Panc1 (cell line): ENCODE measurements around the gene FAM9A. TPM values are rescaled to one million over a fixed set of nuclear protein-coding genes. Genes with fewer than 3 reads are reported as not detected.

Source experiments
- ATAC-seq: fragments of 200-7000 bp; cut with Tn5 transposase; 2 replicates; pipeline ENCODE4 v1.9.1; 2020; ENCODE audit warnings: mild to moderate bottlenecking, moderate library complexity
- BruUV-seq: library from RNA; stranded (reverse); fragments of 400-500 nt; replicated peaks from 2 replicates; lab custom pipeline; 2021; lab: Mats Ljungman, UMichigan
- CTCF ChIA-PET: fragments of 300-600 bp; sonication (Branson Sonifier 250); formaldehyde crosslinking; loops from one replicate; lab custom pipeline; 2022; ENCODE audit warnings: antibody characterized with exemption; lab: Charles Lee
- POLR2A ChIA-PET: fragments of 300-600 bp; sonication (Branson Sonifier 250); formaldehyde crosslinking; loops from one replicate; lab custom pipeline; 2022; ENCODE audit warnings: antibody characterized with exemption; lab: Charles Lee
- DNase-seq: peaks from one replicate; pipeline ENCODE4 v3.0.0-alpha.2; 2010; ENCODE audit warnings: low read depth, low spot score
- H3K27ac ChIP-seq: 2 replicates; pipeline ENCODE4 v1.5.1; 2011; ENCODE audit warnings: mild to moderate bottlenecking, low read length, inconsistent platforms
- H3K27me3 ChIP-seq: fragments of 200-500 bp; sonication (Bioruptor generic); 2 replicates; pipeline ENCODE4 v1.6.0; 2014; ENCODE audit warnings: low read length, inconsistent platforms; ENCODE audit not compliant: control insufficient read depth, insufficient read depth
- H3K36me3 ChIP-seq: fragments of 200-500 bp; sonication (Bioruptor generic); 2 replicates; pipeline ENCODE4 v1.5.1; 2014; ENCODE audit warnings: inconsistent platforms, mild to moderate bottlenecking, low read length, moderate library complexity; ENCODE audit not compliant: control insufficient read depth, insufficient read depth
- H3K4me1 ChIP-seq: 2 replicates; pipeline ENCODE4 v1.5.1; 2011; ENCODE audit warnings: inconsistent platforms, mild to moderate bottlenecking, low read length, moderate library complexity; ENCODE audit not compliant: control insufficient read depth, insufficient read depth
- H3K4me3 ChIP-seq, 2 experiments: 2 replicates each; pipeline ENCODE4 v1.5.1; 2011 to 2012; ENCODE audit warnings: low read depth in 2 of 2, low read length in 2 of 2, mild to moderate bottlenecking in 2 of 2, inconsistent platforms in 1 of 2, moderate library complexity in 1 of 2
- H3K9me3 ChIP-seq: fragments of 200-500 bp; sonication (Bioruptor generic); 2 replicates; pipeline ENCODE4 v1.5.1; 2014; ENCODE audit warnings: low read depth, mild to moderate bottlenecking, inconsistent platforms, low read length, moderate library complexity; ENCODE audit not compliant: control insufficient read depth, insufficient read depth
- POLR2AphosphoS5 ChIP-seq: IDR thresholded peaks from 2 replicates; pipeline ENCODE4 v1.6.1; 2012; ENCODE audit warnings: mild to moderate bottlenecking, low read depth, low read length, moderate library complexity
- SIN3A ChIP-seq: IDR thresholded peaks from 2 replicates; pipeline ENCODE4 v1.6.1; 2012; ENCODE audit warnings: low read depth, mild to moderate bottlenecking, low read length, moderate library complexity, borderline replicate concordance; ENCODE audit not compliant: insufficient read depth
- TCF7L2 ChIP-seq: IDR thresholded peaks from 2 replicates; pipeline ENCODE4 v1.6.1; 2011; ENCODE audit warnings: mild to moderate bottlenecking, low read depth, low read length, inconsistent platforms
- in situ Hi-C: cut with HindIII; loops from 2 replicates; pipeline ENCODE4 v1.10.0; 2016; ENCODE audit warnings: low sequenced_read_pairs, low pct_unique_long_range_greater_than_20kb
- intact Hi-C: fragments of 100-400 bp; cut with micrococcal nuclease; formaldehyde crosslinking; loops from one replicate; pipeline ENCODE4 v1.10.0; 2022; ENCODE audit not compliant: unreplicated experiment
- total RNA-seq: library from RNA; stranded (reverse); gene quantifications from one replicate; pipeline ENCODE4 v1.2.1, GENCODE V29; 2021; ENCODE audit not compliant: unreplicated experiment
- TF ChIP-seq, protein P1 (sequence below), 2 experiments: IDR thresholded peaks; 2 replicates each; pipeline ENCODE4 v1.6.1; 2011 to 2012; ENCODE audit warnings: low read depth in 2 of 2, control low read depth in 1 of 2, low read length in 1 of 2, mild to moderate bottlenecking in 1 of 2, moderate library complexity in 1 of 2; ENCODE audit not compliant: insufficient read depth in 1 of 2
- TF ChIP-seq, protein P2 (sequence below): fragments of 450-650 bp; IDR thresholded peaks from 2 replicates; pipeline ENCODE4 v1.5.1; 2017; ENCODE audit warnings: mild to moderate bottlenecking

FAM9A gene
- total RNA-seq, 1 experiment from 2014 or later: not detected

DNA sequence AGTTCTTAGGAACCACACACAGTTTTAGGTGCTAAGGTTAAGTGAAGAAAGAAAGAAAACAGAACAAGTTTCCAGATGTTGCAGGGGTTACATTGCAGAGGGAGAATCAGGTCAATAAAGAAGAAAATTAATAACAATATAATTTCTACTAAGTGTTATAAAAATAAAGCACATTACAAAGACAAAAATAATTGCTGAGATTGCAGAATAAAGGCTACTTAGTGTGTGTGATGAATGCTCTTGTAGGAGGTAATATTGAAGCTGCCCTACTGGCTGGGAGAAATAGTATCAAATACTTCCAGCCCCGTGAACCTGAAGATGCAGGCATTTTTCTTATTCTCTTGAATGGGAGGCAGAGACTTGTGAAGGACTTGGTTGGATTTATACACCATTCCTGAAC lies 33.2 kb upstream of the FAM9A start:
- CTCF ChIA-PET: no interaction called here
- Histone ChIP-seq H3K27ac (no peak overlapping the region), H3K4me1 (no peaks in the 10 kb centered on the region), H3K27me3 (no peaks in the 10 kb centered on the region), H3K36me3 (no peaks in the 10 kb centered on the region), H3K9me3 (no peaks in the 10 kb centered on the region), H3K4me3 (no peak overlapping the region)
- ATAC-seq (no peak), DNase-seq (no peak)
- in situ Hi-C loops: no loop called here
- POLR2A ChIA-PET: no interaction called here
- intact Hi-C loops: no loop called here
- no peak for TF ChIP-seq SIN3A
- TF ChIP-seq, protein P1, sequence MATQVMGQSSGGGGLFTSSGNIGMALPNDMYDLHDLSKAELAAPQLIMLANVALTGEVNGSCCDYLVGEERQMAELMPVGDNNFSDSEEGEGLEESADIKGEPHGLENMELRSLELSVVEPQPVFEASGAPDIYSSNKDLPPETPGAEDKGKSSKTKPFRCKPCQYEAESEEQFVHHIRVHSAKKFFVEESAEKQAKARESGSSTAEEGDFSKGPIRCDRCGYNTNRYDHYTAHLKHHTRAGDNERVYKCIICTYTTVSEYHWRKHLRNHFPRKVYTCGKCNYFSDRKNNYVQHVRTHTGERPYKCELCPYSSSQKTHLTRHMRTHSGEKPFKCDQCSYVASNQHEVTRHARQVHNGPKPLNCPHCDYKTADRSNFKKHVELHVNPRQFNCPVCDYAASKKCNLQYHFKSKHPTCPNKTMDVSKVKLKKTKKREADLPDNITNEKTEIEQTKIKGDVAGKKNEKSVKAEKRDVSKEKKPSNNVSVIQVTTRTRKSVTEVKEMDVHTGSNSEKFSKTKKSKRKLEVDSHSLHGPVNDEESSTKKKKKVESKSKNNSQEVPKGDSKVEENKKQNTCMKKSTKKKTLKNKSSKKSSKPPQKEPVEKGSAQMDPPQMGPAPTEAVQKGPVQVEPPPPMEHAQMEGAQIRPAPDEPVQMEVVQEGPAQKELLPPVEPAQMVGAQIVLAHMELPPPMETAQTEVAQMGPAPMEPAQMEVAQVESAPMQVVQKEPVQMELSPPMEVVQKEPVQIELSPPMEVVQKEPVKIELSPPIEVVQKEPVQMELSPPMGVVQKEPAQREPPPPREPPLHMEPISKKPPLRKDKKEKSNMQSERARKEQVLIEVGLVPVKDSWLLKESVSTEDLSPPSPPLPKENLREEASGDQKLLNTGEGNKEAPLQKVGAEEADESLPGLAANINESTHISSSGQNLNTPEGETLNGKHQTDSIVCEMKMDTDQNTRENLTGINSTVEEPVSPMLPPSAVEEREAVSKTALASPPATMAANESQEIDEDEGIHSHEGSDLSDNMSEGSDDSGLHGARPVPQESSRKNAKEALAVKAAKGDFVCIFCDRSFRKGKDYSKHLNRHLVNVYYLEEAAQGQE (IDR thresholded peaks at IDR 0.05; ENCODE audit: insufficient read depth in 1 of 2, low read depth in 2 of 2, low read length in 1 of 2): no peak
- no peak for TF ChIP-seq POLR2AphosphoS5
- TF ChIP-seq, protein P2, sequence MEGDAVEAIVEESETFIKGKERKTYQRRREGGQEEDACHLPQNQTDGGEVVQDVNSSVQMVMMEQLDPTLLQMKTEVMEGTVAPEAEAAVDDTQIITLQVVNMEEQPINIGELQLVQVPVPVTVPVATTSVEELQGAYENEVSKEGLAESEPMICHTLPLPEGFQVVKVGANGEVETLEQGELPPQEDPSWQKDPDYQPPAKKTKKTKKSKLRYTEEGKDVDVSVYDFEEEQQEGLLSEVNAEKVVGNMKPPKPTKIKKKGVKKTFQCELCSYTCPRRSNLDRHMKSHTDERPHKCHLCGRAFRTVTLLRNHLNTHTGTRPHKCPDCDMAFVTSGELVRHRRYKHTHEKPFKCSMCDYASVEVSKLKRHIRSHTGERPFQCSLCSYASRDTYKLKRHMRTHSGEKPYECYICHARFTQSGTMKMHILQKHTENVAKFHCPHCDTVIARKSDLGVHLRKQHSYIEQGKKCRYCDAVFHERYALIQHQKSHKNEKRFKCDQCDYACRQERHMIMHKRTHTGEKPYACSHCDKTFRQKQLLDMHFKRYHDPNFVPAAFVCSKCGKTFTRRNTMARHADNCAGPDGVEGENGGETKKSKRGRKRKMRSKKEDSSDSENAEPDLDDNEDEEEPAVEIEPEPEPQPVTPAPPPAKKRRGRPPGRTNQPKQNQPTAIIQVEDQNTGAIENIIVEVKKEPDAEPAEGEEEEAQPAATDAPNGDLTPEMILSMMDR: no peak
- no peak for TF ChIP-seq TCF7L2
- BruUV-seq: no TSS peak

DNA sequence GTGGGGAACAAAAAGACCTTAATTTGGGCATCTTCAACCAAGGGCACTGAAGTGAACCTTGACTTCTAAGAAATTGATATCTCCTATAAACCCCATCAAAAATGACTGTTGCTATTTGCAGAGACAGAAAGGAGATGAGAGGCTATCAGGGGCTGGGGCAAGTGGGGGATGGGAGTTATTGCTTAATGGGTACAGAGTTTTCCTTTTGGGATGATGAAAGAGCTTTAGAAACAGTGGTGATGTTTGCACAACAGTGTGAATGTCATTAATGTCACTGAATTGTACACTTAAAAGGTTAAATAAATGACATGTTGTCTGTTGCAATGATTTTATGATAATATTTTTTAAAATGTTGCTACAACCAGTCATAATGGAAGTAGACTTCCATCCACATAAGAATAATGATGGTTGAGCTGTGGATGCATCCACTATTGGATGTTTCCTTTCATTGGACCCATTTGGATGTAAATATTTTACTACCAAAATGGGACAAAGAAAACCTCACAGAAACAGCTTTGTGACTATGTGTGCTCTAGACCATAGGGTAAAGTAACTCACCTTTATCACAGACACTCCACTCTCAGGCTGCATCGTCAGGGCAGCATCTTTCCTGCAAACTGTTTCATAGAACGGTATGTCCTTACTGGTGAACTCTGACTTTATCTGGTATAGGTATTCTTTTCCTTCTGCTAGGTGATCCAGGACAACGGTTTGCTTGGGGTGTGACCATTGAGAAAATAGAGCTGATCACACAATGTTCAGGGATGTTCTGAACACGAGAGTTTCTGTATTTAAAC lies 31.6 kb upstream of the FAM9A start:
- H3K9me3 ChIP-seq: no peaks in the 10 kb centered on the region
- intact Hi-C loops: no loop called here
- no peaks in the 10 kb centered on the region for H3K36me3 ChIP-seq
- ChIA-PET CTCF (no interaction called here), POLR2A (no interaction called here)
- no TSS peak for BruUV-seq
- H3K4me3 ChIP-seq: no peak overlapping the region
- no peaks in the 10 kb centered on the region for H3K4me1 ChIP-seq
- in situ Hi-C loops: no loop called here
- TF ChIP-seq, protein P2: no peak
- TF ChIP-seq POLR2AphosphoS5 (no peak), TCF7L2 (no peak), SIN3A (no peak)
- TF ChIP-seq, protein P1 (IDR thresholded peaks at IDR 0.05; ENCODE audit: insufficient read depth in 1 of 2, low read depth in 2 of 2, low read length in 1 of 2): no peak
- ATAC-seq (no peak), DNase-seq (no peak)
- H3K27me3 ChIP-seq: no peaks in the 10 kb centered on the region
- H3K27ac ChIP-seq: no peak overlapping the region
